Measurements from ENCODE around the gene CFAP61. TPM values are rescaled to one million over a fixed set of nuclear protein-coding genes. Genes with fewer than 3 reads are reported as not detected.

Gene CFAP61
- total RNA-seq, 4 donors from 2014 or later = 0.18 to 0.80 (median 0.57) TPM

DNA sequence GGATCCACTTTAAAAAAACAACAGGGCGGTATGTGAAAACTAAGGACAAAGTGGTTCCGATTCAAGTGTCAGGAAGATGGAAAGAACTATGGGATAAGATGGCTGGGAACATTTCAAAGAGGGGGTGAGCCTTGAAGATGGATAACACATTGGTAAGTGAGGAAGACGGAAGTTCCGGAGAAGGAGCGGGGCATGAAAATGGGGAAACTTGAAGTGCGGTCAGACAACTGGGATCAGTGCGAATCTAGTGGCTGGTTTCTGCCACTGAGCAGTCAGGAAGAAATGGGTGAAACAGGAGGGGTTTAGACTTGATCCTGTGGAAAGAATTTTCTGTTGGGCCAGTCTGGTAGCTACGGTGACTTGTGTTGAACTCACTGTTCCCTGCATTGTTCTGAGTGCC lies 34.0 kb upstream of the CFAP61 start:
- Histone ChIP-seq H3K27me3 (no peaks in the 10 kb centered on the region), H3K36me3 (peaks cover 8% of the 10 kb centered on the region), H3K4me1 (peaks cover 36% of the 10 kb centered on the region), H3K9me3 (no peaks in the 10 kb centered on the region), H3K4me3 (peak overlapping the region; percentile 95), H3K27ac (no peak overlapping the region)
- TF ChIP-seq, protein P1, sequence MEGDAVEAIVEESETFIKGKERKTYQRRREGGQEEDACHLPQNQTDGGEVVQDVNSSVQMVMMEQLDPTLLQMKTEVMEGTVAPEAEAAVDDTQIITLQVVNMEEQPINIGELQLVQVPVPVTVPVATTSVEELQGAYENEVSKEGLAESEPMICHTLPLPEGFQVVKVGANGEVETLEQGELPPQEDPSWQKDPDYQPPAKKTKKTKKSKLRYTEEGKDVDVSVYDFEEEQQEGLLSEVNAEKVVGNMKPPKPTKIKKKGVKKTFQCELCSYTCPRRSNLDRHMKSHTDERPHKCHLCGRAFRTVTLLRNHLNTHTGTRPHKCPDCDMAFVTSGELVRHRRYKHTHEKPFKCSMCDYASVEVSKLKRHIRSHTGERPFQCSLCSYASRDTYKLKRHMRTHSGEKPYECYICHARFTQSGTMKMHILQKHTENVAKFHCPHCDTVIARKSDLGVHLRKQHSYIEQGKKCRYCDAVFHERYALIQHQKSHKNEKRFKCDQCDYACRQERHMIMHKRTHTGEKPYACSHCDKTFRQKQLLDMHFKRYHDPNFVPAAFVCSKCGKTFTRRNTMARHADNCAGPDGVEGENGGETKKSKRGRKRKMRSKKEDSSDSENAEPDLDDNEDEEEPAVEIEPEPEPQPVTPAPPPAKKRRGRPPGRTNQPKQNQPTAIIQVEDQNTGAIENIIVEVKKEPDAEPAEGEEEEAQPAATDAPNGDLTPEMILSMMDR (IDR thresholded peaks at IDR 0.05) = no peak
- TF ChIP-seq POLR2AphosphoS5 (IDR thresholded peaks at IDR 0.05) (no peak), EP300 (IDR thresholded peaks at IDR 0.05) (no peak)
- no peak for DNase-seq (ENCODE audit: low spot score in 2 of 2)
- 88% methylated on average over 8 of the region's 8 CpGs for WGBS

DNA sequence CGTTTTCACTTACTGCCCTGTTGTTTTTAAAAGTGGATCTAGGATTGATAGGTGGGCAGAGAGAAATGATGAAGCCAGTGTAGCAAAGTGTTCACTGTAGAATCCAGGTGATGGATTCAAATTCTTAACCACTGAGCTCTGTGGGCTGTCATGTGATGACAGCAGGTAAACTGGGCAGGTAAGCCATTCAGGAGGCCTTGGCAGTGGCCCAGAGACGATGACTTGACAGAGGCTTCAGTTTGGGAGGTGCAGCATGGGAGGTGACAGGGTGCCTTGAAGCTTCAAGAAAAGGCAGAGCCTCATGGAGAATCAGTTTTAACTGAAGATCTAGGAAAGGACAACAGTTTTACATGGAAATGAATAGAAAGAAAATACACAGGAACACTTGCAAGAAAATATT lies 33.2 kb upstream of the CFAP61 start:
- Histone ChIP-seq H3K4me1 (peaks cover 36% of the 10 kb centered on the region), H3K9me3 (no peaks in the 10 kb centered on the region), H3K27me3 (no peaks in the 10 kb centered on the region), H3K27ac (no peak overlapping the region), H3K4me3 (no peak overlapping the region), H3K36me3 (peaks cover 14% of the 10 kb centered on the region)
- no peak for DNase-seq (ENCODE audit: low spot score in 2 of 2)
- no peak for TF ChIP-seq EP300 (IDR thresholded peaks at IDR 0.05)
- TF ChIP-seq POLR2A (IDR thresholded peaks at IDR 0.05) = no peak
- no peak for TF ChIP-seq POLR2AphosphoS5 (IDR thresholded peaks at IDR 0.05)
- TF ChIP-seq, protein P1 (IDR thresholded peaks at IDR 0.05) = no peak
- 60% methylated on average over 2 of the region's 2 CpGs for WGBS

DNA sequence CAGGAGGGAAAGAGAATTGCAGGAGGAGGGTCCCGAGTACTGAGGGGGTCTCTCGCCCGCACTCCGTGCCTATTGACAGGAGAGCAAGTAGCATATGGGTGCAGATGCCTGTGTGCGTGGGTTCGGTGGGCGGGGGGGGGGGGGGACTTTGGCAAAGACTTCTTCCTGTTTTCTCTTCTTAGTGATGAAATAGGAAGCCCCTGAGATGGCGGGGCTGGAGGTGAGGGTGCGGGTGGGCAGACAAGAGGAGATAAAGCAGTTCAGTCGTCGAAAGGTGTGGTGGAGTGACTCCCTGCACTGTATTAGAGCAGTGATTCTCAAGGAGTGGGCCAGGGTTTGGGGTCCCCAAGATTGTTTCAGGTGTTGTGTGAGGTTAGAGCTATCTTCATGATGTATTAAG lies 31.4 kb upstream of the CFAP61 start:
- H3K36me3 ChIP-seq = peaks cover 19% of the 10 kb centered on the region
- H3K4me1 ChIP-seq = peaks cover 36% of the 10 kb centered on the region
- WGBS = 89% methylated on average over 10 of the region's 11 CpGs
- DNase-seq (ENCODE audit: low spot score in 2 of 2) = no peak
- no peaks in the 10 kb centered on the region for H3K9me3 ChIP-seq
- no peak overlapping the region for H3K4me3 ChIP-seq
- TF ChIP-seq EP300 (IDR thresholded peaks at IDR 0.05) = no peak
- TF ChIP-seq, protein P1 (IDR thresholded peaks at IDR 0.05) = no peak
- TF ChIP-seq POLR2A (IDR thresholded peaks at IDR 0.05) = no peak
- TF ChIP-seq POLR2AphosphoS5 (IDR thresholded peaks at IDR 0.05) = no peak
- no peak overlapping the region for H3K27ac ChIP-seq
- no peaks in the 10 kb centered on the region for H3K27me3 ChIP-seq

DNA sequence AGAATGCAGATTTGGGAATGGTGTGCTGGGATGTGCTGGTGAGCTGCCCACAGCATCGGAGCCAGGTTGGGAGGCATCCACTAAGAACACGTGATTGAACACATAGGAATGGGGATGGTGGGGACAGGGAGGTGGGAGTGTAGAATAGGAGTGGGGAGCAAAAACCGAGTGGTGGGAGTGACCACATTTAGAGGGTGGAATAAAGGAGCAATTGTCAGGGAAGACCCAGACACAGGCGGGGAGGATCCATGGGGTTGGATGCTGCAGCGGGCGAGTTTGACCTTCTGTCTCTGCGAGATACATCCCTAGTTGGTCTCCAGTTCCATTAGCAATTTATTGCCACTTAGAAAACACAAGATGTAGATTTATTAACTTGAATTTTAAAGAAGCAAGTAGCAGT lies 30.5 kb upstream of the CFAP61 start:
- no peak for DNase-seq (ENCODE audit: low spot score in 2 of 2)
- no peak overlapping the region for H3K27ac ChIP-seq
- H3K4me3 ChIP-seq = no peak overlapping the region
- no peaks in the 10 kb centered on the region for H3K27me3 ChIP-seq
- peaks cover 23% of the 10 kb centered on the region for H3K36me3 ChIP-seq
- 49% methylated on average over 7 of the region's 7 CpGs for WGBS
- TF ChIP-seq EP300 (IDR thresholded peaks at IDR 0.05) (no peak), POLR2AphosphoS5 (IDR thresholded peaks at IDR 0.05) (no peak), POLR2A (IDR thresholded peaks at IDR 0.05) (no peak)
- TF ChIP-seq, protein P1 (IDR thresholded peaks at IDR 0.05) = no peak
- peaks cover 36% of the 10 kb centered on the region for H3K4me1 ChIP-seq
- H3K9me3 ChIP-seq = no peaks in the 10 kb centered on the region

- peaks cover 29% of the 10 kb centered on the region for H3K36me3 ChIP-seq
- TF ChIP-seq POLR2A (IDR thresholded peaks at IDR 0.05) (no peak), POLR2AphosphoS5 (IDR thresholded peaks at IDR 0.05) (no peak), EP300 (IDR thresholded peaks at IDR 0.05) (no peak)
- TF ChIP-seq, protein P1 (IDR thresholded peaks at IDR 0.05) = no peak
- DNase-seq (ENCODE audit: low spot score in 2 of 2) = no peak
- no peaks in the 10 kb centered on the region for H3K9me3 ChIP-seq
- H3K27me3 ChIP-seq = no peaks in the 10 kb centered on the region
- H3K27ac ChIP-seq = no peak overlapping the region
- no peak overlapping the region for H3K4me3 ChIP-seq
- peaks cover 36% of the 10 kb centered on the region for H3K4me1 ChIP-seq
Measured at GRCh38 chr20:20022498-20022897, 29.8 kb upstream of the CFAP61 start.

All from suprapubic skin (tissue), 4 donors.